GM12872 (cell line): ENCODE measurements around the gene JUP.

ENCODE experiments used
- TF ChIP-seq, protein P1 (sequence below): IDR thresholded peaks from 3 replicates; pipeline ENCODE4 v1.5.1; 2011; ENCODE audit warnings: low read depth, mild to moderate bottlenecking, low read length, moderate library complexity; ENCODE audit not compliant: insufficient read depth

JUP gene

DNA sequence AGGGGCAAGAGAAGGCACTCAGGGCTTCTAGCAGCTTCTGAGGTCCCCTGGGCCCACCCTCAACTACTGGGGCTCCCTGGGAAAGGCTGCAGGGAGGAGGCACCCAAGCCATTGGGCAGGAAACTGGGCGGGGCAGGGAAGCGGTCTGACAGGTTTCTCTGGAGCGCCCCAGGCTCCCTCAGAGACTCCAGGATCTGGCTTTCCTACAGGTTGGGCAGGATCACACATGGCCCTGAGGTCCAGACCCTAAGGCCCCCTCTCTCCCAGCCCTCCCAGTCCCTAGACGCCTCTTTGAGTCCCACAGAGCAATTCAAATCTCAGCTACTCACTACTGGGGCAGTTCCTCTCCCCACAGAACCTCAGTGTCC, 14.3 kb downstream of the JUP start:
- TF ChIP-seq, protein P1, sequence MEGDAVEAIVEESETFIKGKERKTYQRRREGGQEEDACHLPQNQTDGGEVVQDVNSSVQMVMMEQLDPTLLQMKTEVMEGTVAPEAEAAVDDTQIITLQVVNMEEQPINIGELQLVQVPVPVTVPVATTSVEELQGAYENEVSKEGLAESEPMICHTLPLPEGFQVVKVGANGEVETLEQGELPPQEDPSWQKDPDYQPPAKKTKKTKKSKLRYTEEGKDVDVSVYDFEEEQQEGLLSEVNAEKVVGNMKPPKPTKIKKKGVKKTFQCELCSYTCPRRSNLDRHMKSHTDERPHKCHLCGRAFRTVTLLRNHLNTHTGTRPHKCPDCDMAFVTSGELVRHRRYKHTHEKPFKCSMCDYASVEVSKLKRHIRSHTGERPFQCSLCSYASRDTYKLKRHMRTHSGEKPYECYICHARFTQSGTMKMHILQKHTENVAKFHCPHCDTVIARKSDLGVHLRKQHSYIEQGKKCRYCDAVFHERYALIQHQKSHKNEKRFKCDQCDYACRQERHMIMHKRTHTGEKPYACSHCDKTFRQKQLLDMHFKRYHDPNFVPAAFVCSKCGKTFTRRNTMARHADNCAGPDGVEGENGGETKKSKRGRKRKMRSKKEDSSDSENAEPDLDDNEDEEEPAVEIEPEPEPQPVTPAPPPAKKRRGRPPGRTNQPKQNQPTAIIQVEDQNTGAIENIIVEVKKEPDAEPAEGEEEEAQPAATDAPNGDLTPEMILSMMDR, result no peak

DNA sequence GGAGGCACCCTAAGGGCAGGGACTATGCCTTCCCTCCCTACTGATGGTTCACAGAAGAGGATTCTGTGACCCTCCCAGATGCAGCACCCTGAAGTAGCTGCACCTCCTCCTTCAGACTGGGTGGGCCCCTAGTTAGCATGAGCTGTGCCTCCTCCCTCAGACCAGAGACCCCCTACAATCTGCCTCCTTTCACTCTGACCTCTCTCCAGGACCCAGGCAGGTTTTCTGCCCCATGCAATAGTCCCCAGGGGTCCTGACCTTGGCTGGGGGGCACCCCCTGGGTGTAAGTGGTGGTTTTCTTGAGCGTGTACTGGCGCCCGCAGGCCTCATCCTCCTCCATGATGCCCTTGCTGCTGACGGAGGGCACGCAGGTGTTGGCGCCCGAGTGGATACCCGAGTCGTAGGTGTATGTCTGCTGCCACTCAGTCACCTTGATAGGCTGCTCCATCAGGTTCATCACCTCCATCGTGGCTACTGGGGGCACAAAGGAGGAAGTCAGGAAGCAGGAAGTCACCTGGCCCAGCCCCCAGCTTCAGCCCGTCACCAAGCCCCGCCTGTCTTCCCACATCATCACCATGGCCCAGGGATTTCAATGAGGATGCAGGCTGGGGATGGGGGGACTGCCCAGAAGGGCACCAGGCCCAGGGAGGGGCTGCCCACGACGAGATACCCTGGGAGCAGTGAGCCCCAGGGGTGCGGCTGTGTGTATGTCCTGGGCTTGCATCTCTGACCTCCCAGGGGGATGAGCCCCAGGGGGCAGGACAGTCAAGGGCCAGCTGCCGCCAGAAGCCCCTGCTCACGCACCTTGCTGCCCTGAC, 14.9 kb downstream of the JUP start:
- TF ChIP-seq, protein P1, result no peak

DNA sequence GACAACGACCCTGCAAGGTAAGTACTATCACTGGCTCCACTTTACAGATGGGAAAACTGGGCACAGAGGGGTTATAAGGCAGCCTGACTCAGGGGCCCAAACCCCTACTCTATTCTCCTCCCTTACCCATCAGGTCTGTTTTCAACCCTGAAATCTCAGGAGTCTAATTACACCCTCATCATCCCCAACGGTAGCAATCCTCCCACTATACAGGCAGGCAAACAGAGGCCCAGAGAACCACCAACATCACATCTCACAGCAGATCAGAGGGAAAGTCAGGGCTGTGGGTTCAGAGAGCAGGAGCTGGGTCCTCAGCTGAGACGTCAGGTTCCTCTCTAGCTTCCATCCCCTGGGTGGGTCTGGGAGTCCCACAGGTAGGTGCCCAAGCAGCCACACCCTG, 16.5 kb downstream of the JUP start:
- TF ChIP-seq, protein P1, result no peak

DNA sequence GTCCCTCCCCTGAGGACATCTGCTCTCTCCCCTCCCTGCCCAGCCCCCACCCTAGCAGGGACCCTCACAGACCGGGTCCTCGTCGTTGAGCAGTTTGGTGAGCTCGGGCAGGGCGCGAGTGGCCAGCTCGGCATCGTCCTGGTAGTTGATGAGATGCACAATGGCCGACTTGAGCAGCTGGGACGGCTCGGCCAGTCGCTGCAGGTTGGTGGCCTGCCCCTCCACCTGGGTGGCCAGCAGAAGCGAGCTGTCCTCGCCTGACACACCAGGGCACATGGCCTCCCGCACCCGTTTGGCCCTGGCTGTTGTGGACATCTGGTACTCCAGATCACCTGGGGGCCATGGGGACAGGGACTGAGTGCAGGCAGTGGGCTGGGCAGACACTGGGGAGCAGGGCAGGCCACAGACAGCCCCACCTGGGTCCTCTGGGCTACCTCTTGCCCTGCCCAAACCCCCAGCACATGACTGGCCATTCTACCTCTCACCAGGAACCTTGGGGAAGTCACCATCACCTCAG, 17.1 kb downstream of the JUP start:
- TF ChIP-seq, protein P1, result no peak

DNA sequence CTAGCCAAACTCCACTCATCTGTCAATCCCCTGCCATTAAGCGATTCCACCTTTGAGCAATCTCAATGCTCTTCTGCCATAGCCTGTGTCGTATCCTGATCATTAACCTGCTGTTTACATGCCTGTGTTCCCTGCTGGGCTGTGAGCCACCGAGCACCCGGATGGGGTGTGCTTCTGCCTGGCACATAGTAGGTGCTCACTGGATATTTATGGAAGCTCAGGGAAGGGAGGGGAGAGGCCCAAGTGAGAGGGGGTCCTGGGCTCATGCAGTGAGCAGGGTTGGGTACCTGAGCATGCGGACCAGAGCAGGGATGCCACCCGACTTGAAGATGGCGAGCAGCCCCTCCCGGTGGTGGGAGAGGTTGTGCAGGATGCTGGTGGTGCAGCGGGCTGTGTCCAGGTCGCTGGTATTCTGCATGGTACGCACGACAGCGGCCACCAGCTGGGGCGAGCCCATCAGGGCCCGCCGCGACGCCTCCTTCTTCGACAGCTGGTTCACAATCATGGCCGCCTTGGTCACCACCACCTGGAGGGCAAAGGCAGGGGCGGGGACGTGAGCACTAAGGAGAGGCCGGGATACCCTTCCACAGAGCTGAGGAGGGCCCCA, 17.7 kb downstream of the JUP start:
- TF ChIP-seq, protein P1, result no peak

DNA sequence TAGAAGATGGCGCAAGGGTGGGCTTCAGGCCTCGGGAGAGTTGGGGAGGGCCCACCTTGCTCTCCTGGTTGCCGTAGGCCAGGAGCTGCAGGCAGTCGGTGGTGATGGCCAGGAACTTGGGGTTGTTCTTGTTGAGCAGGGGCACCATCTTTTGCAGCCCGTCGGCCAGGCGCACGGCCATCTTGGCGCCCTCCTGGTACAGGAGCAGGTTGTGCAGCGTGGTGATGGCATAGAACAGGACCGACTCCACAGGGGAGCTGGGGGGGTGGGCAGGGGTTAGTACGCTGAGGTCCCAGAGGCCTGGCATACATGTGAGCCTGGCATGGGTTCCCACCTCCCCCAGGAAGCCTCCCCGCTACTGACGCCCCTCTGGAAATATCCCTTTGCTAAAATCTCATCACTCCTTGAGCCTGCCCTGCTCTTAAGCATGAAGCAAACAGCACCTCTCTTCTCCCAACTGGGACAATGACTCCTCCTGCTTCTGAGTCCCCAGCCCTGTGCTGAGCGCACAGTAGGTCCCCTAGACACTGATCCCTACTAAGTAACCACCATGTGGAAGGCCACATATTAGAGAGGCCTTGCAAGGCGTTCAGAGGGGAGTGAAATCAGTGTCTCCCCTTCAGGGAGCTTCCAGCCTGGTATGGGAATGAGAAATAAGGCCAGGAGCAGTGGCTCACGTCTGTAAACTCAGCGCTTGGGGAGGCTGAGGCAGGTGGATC, 19.0 kb downstream of the JUP start:
- TF ChIP-seq, protein P1, result no peak

DNA sequence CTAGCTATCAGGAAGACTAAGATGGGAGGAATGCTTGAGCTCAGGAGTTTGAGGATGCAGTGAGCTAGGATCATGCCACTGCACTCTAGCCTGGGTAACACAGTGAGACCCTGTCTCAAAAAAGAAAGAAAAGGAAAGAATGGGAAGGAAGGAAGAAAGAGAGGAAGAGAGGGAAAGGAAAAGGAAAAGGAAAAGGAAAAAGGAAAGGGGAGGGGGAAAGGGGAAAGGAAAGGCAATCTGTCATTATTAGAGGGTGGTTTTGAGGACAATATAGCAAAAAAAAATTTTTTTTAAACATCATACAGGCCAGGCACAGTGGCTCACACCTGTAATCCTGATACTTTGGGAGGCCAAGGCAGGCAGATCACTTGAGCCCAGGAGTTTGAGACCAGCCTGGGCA, 20.4 kb downstream of the JUP start:
- TF ChIP-seq, protein P1, result no peak
